Measurements from ENCODE around the gene SSR3.
"Not testable (repeated sequence)": the region's sequence is repeated elsewhere in the genome, so short reads cannot be mapped to it uniquely, and the experiment has no call there.

SSR3 gene

GRCh38 chr3:156576651-156577348 is 21.9 kb upstream of the SSR3 start:
- DNase-seq (ENCODE audit: insufficient read length, low spot score) (no peak), FAIRE-seq (no peak)

- no peak for FAIRE-seq
Measured at GRCh38 chr3:156576051-156576450, 21.1 kb upstream of the SSR3 start.

GRCh38 chr3:156575641-156576040 is 20.7 kb upstream of the SSR3 start:
- DNase-seq (ENCODE audit: insufficient read length, low spot score): no peak
- FAIRE-seq: no peak

More at GRCh38 chr3:156576051-156576450, 21.1 kb upstream of the SSR3 start:
- DNase-seq (ENCODE audit: insufficient read length, low spot score): no peak

- not testable (repeated sequence) for FAIRE-seq; DNase-seq (ENCODE audit: insufficient read length, low spot score)
Measured at GRCh38 chr3:156569881-156570280, 15.0 kb upstream of the SSR3 start.

GRCh38 chr3:156569016-156569415 is 14.1 kb upstream of the SSR3 start:
- DNase-seq (ENCODE audit: insufficient read length, low spot score); FAIRE-seq: not testable (repeated sequence)

- peak; percentile 31 for FAIRE-seq
- no peak for DNase-seq (ENCODE audit: insufficient read length, low spot score)
Measured at GRCh38 chr3:156563900-156564682, 9.2 kb upstream of the SSR3 start.

GRCh38 chr3:156562486-156562885 is 7.6 kb upstream of the SSR3 start:
- DNase-seq (ENCODE audit: insufficient read length, low spot score); FAIRE-seq: not testable (repeated sequence)

- DNase-seq (ENCODE audit: insufficient read length, low spot score) (no peak), FAIRE-seq (no peak)
Measured at GRCh38 chr3:156561533-156561932, 6.6 kb upstream of the SSR3 start.

GRCh38 chr3:156559321-156559720 is 4.4 kb upstream of the SSR3 start:
- FAIRE-seq: no peak
- no peak for DNase-seq (ENCODE audit: insufficient read length, low spot score)

GRCh38 chr3:156558389-156558788 is 3.5 kb upstream of the SSR3 start:
- FAIRE-seq: no peak
- DNase-seq (ENCODE audit: insufficient read length, low spot score): no peak

GRCh38 chr3:156554515-156554841 is 439 bp downstream of the SSR3 start:
- no peak for DNase-seq (ENCODE audit: insufficient read length, low spot score)

GRCh38 chr3:156553705-156554356 is 1.1 kb downstream of the SSR3 start:
- FAIRE-seq (peak; percentile 65), DNase-seq (ENCODE audit: insufficient read length, low spot score) (no peak)

More at GRCh38 chr3:156554515-156554841, 439 bp downstream of the SSR3 start:
- no peak for FAIRE-seq

GRCh38 chr3:156552973-156553372 is 1.9 kb downstream of the SSR3 start:
- FAIRE-seq: no peak
- DNase-seq (ENCODE audit: insufficient read length, low spot score): no peak

GRCh38 chr3:156551746-156552145 is 3.2 kb downstream of the SSR3 start:
- no peak for DNase-seq (ENCODE audit: insufficient read length, low spot score)
- no peak for FAIRE-seq

- FAIRE-seq: no peak
- DNase-seq (ENCODE audit: insufficient read length, low spot score): no peak
Measured at GRCh38 chr3:156551261-156551660, 3.7 kb downstream of the SSR3 start.

GRCh38 chr3:156548902-156549301 is 6.0 kb downstream of the SSR3 start:
- FAIRE-seq (no peak), DNase-seq (ENCODE audit: insufficient read length, low spot score) (no peak)

- DNase-seq (ENCODE audit: insufficient read length, low spot score) (no peak), FAIRE-seq (no peak)
Measured at GRCh38 chr3:156548041-156548687, 6.8 kb downstream of the SSR3 start.

- DNase-seq (ENCODE audit: insufficient read length, low spot score) (no peak), FAIRE-seq (no peak)
Measured at GRCh38 chr3:156547637-156548036, 7.3 kb downstream of the SSR3 start.

GRCh38 chr3:156543043-156543555 is 11.8 kb downstream of the SSR3 start:
- FAIRE-seq: no peak

GRCh38 chr3:156542101-156543042 is 12.5 kb downstream of the SSR3 start:
- DNase-seq (ENCODE audit: insufficient read length, low spot score) (no peak), FAIRE-seq (no peak)

More at GRCh38 chr3:156543043-156543555, 11.8 kb downstream of the SSR3 start:
- DNase-seq (ENCODE audit: insufficient read length, low spot score): no peak
